ENCODE data around the gene TMEM63C.
A peak's percentile ranks its signal among the peaks of the same experiment; 100 is the strongest.

The TMEM63C gene

DNA sequence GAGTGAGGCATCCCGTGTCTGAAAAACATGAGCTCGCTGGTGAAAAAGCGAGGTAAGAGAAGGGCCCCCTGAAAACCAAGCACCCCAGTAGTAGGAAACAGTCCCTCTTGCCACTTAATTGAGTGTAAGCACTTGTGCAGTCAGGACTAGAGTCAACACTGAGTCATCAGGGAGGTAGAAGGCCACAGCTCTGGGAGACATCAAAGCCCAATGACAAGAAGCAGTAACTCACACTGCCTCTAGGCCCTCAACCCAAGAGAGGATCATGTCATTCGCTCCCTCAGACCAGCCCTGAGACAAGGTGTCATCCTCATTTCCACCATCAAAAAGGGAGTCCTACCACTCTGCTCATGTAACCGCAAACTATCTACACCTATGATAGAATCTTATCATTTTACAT, 121.3 kb downstream of the TMEM63C start (continued):
- TF ChIP-seq, protein P1, sequence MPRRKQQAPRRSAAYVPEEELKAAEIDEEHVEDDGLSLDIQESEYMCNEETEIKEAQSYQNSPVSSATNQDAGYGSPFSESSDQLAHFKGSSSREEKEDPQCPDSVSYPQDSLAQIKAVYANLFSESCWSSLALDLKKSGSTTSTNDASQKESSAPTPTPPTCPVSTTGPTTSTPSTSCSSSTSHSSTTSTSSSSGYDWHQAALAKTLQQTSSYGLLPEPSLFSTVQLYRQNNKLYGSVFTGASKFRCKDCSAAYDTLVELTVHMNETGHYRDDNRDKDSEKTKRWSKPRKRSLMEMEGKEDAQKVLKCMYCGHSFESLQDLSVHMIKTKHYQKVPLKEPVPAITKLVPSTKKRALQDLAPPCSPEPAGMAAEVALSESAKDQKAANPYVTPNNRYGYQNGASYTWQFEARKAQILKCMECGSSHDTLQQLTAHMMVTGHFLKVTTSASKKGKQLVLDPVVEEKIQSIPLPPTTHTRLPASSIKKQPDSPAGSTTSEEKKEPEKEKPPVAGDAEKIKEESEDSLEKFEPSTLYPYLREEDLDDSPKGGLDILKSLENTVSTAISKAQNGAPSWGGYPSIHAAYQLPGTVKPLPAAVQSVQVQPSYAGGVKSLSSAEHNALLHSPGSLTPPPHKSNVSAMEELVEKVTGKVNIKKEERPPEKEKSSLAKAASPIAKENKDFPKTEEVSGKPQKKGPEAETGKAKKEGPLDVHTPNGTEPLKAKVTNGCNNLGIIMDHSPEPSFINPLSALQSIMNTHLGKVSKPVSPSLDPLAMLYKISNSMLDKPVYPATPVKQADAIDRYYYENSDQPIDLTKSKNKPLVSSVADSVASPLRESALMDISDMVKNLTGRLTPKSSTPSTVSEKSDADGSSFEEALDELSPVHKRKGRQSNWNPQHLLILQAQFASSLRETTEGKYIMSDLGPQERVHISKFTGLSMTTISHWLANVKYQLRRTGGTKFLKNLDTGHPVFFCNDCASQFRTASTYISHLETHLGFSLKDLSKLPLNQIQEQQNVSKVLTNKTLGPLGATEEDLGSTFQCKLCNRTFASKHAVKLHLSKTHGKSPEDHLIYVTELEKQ (tag by site-specific recombination; IDR thresholded peaks at IDR 0.05; ENCODE audit: borderline replicate concordance), result peak; percentile 66
- TF ChIP-seq KLF7 (tag by site-specific recombination; IDR thresholded peaks at IDR 0.05; ENCODE audit: borderline replicate concordance), result no peak
- TF ChIP-seq ZFHX2 (tag by site-specific recombination; conservative IDR thresholded peaks at IDR 0.05), result no peak
- no peak for TF ChIP-seq ZSCAN16 (tag by site-specific recombination; IDR thresholded peaks at IDR 0.05)
- no peak for TF ChIP-seq ZNF10 (tag by site-specific recombination; IDR thresholded peaks at IDR 0.05)
- TF ChIP-seq ZBTB20 (tag by site-specific recombination; IDR thresholded peaks at IDR 0.05), result no peak
- TF ChIP-seq, protein P2, sequence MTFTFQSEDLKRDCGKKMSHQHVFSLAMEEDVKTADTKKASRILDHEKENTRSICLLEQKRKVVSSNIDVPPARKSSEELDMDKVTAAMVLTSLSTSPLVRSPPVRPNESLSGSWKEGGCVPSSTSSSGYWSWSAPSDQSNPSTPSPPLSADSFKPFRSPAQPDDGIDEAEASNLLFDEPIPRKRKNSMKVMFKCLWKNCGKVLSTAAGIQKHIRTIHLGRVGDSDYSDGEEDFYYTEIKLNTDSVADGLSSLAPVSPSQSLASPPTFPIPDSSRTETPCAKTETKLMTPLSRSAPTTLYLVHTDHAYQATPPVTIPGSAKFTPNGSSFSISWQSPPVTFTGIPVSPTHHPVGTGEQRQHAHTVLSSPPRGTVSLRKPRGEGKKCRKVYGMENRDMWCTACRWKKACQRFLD (tag by site-specific recombination; IDR thresholded peaks at IDR 0.05), result no peak
- TF ChIP-seq ZNF623 (tag by site-specific recombination; IDR thresholded peaks at IDR 0.05), result no peak
- no peak for TF ChIP-seq ZNF473 (tag by site-specific recombination; IDR thresholded peaks at IDR 0.05)
- no peak for TF ChIP-seq ZNF843 (tag by site-specific recombination; IDR thresholded peaks at IDR 0.05)
- TF ChIP-seq, protein P3, sequence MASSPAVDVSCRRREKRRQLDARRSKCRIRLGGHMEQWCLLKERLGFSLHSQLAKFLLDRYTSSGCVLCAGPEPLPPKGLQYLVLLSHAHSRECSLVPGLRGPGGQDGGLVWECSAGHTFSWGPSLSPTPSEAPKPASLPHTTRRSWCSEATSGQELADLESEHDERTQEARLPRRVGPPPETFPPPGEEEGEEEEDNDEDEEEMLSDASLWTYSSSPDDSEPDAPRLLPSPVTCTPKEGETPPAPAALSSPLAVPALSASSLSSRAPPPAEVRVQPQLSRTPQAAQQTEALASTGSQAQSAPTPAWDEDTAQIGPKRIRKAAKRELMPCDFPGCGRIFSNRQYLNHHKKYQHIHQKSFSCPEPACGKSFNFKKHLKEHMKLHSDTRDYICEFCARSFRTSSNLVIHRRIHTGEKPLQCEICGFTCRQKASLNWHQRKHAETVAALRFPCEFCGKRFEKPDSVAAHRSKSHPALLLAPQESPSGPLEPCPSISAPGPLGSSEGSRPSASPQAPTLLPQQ (tag by site-specific recombination; IDR thresholded peaks at IDR 0.05), result peak; percentile 15; the same call in 1 of the 2 replicates
- TF ChIP-seq ZNF830 (tag by site-specific recombination; IDR thresholded peaks at IDR 0.05; ENCODE audit: low read depth), result no peak
- TF ChIP-seq, protein P4, sequence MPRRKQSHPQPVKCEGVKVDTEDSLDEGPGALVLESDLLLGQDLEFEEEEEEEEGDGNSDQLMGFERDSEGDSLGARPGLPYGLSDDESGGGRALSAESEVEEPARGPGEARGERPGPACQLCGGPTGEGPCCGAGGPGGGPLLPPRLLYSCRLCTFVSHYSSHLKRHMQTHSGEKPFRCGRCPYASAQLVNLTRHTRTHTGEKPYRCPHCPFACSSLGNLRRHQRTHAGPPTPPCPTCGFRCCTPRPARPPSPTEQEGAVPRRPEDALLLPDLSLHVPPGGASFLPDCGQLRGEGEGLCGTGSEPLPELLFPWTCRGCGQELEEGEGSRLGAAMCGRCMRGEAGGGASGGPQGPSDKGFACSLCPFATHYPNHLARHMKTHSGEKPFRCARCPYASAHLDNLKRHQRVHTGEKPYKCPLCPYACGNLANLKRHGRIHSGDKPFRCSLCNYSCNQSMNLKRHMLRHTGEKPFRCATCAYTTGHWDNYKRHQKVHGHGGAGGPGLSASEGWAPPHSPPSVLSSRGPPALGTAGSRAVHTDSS (tag by site-specific recombination; IDR thresholded peaks at IDR 0.05), result no peak
- peak; percentile 42 for TF ChIP-seq GLIS1 (tag by site-specific recombination; IDR thresholded peaks at IDR 0.05)
- TF ChIP-seq KLF16 (tag by site-specific recombination; IDR thresholded peaks at IDR 0.05), result no peak
- TF ChIP-seq ZNF184 (tag by site-specific recombination; IDR thresholded peaks at IDR 0.05), result no peak
- TF ChIP-seq PRDM1 (tag by site-specific recombination; IDR thresholded peaks at IDR 0.05), result no peak
- TF ChIP-seq, protein P5, sequence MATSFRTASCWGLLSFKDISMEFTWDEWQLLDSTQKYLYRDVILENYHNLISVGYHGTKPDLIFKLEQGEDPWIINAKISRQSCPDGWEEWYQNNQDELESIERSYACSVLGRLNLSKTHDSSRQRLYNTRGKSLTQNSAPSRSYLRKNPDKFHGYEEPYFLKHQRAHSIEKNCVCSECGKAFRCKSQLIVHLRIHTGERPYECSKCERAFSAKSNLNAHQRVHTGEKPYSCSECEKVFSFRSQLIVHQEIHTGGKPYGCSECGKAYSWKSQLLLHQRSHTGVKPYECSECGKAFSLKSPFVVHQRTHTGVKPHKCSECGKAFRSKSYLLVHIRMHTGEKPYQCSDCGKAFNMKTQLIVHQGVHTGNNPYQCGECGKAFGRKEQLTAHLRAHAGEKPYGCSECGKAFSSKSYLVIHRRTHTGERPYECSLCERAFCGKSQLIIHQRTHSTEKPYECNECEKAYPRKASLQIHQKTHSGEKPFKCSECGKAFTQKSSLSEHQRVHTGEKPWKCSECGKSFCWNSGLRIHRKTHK (tag by site-specific recombination; IDR thresholded peaks at IDR 0.05), result no peak
- TF ChIP-seq, protein P6, sequence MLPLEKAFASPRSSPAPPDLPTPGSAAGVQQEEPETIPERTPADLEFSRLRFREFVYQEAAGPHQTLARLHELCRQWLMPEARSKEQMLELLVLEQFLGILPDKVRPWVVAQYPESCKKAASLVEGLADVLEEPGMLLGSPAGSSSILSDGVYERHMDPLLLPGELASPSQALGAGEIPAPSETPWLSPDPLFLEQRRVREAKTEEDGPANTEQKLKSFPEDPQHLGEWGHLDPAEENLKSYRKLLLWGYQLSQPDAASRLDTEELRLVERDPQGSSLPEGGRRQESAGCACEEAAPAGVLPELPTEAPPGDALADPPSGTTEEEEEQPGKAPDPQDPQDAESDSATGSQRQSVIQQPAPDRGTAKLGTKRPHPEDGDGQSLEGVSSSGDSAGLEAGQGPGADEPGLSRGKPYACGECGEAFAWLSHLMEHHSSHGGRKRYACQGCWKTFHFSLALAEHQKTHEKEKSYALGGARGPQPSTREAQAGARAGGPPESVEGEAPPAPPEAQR (tag by site-specific recombination; IDR thresholded peaks at IDR 0.05), result no peak
- no peak for TF ChIP-seq ZNF48 (tag by site-specific recombination; IDR thresholded peaks at IDR 0.05)
- TF ChIP-seq, protein P7, sequence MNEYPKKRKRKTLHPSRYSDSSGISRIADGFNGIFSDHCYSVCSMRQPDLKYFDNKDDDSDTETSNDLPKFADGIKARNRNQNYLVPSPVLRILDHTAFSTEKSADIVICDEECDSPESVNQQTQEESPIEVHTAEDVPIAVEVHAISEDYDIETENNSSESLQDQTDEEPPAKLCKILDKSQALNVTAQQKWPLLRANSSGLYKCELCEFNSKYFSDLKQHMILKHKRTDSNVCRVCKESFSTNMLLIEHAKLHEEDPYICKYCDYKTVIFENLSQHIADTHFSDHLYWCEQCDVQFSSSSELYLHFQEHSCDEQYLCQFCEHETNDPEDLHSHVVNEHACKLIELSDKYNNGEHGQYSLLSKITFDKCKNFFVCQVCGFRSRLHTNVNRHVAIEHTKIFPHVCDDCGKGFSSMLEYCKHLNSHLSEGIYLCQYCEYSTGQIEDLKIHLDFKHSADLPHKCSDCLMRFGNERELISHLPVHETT (tag by site-specific recombination; IDR thresholded peaks at IDR 0.05), result 0 out of 2 replicates have a peak, but pooled peaks have one; percentile 25
- peak; percentile 42; the same call in 1 of the 2 replicates for TF ChIP-seq SP7 (tag by site-specific recombination; IDR thresholded peaks at IDR 0.05)
- no peak for TF ChIP-seq ZNF19 (tag by site-specific recombination; IDR thresholded peaks at IDR 0.05; ENCODE audit: low read depth)
- no peak for TF ChIP-seq ZNF174 (tag by site-specific recombination; IDR thresholded peaks at IDR 0.05)
- TF ChIP-seq, protein P8, sequence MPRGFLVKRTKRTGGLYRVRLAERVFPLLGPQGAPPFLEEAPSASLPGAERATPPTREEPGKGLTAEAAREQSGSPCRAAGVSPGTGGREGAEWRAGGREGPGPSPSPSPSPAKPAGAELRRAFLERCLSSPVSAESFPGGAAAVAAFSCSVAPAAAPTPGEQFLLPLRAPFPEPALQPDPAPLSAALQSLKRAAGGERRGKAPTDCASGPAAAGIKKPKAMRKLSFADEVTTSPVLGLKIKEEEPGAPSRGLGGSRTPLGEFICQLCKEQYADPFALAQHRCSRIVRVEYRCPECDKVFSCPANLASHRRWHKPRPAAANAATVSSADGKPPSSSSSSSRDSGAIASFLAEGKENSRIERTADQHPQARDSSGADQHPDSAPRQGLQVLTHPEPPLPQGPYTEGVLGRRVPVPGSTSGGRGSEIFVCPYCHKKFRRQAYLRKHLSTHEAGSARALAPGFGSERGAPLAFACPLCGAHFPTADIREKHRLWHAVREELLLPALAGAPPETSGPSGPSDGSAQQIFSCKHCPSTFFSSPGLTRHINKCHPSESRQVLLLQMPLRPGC (tag by site-specific recombination; IDR thresholded peaks at IDR 0.05), result no peak
- TF ChIP-seq HOXA7 (CRISPR knock-in tag; IDR thresholded peaks at IDR 0.05; ENCODE audit: borderline replicate concordance), result no peak
- no peak for TF ChIP-seq ZNF350 (tag by site-specific recombination; IDR thresholded peaks at IDR 0.05)
- TF ChIP-seq ZNF112 (tag by site-specific recombination; IDR thresholded peaks at IDR 0.05), result no peak
